ENCODE results near the gene DNAJC1. TPM values are rescaled to one million over a fixed set of nuclear protein-coding genes. Genes with fewer than 3 reads are reported as not detected.
A peak's percentile ranks its signal among the peaks of the same experiment; 100 is the strongest.

The DNAJC1 gene
- total RNA-seq, 1 experiment from 2014 or later: 19.1 TPM

- H3K27me3 ChIP-seq (ENCODE audit: insufficient read depth, low read depth): no peaks in the 10 kb centered on the region
- intact Hi-C loops (cut with micrococcal nuclease; ENCODE audit: unreplicated experiment): loop anchor here (1.0 to 10.0 kb wide), 6 partner anchors 429 to 1095 kb away; partner anchors contain the start of gene SKIDA1
- TF ChIP-seq EZH2 (IDR thresholded peaks at IDR 0.05; ENCODE audit: low read depth) (no peak), CTCF (conservative IDR thresholded peaks at IDR 0.05) (peak; percentile 62)
- H2AFZ ChIP-seq: no peak overlapping the region
- no peak overlapping the region for H3K4me3 ChIP-seq
- H3K79me2 ChIP-seq (ENCODE audit: low read depth): no peaks in the 10 kb centered on the region
- ChIA-PET POLR2A (ENCODE audit: unreplicated experiment) (interaction anchor here (0.7 kb wide), 1 partner anchor 388 kb away, joined by 38 read pairs; no protein-coding TSS in a partner anchor), CTCF (interaction anchor here (0.6 to 1.2 kb wide), 8 partner anchors 51 to 458 kb away, joined by 3 to 9 read pairs (median 4); no protein-coding TSS in a partner anchor)
- no peaks in the 10 kb centered on the region for H3K36me3 ChIP-seq (ENCODE audit: low read depth)
- no peaks in the 10 kb centered on the region for H3K9me2 ChIP-seq (ENCODE audit: insufficient read depth)
- no peak overlapping the region for H3K4me2 ChIP-seq
- H3F3A ChIP-seq (ENCODE audit: insufficient read depth, low read depth): no peaks in the 10 kb centered on the region
- peak in 1 of 2 experiments; percentile 79 for DNase-seq
- H3K27ac ChIP-seq: no peak overlapping the region
- no peaks in the 10 kb centered on the region for H3K9me3 ChIP-seq (ENCODE audit: insufficient read depth, low read depth)
- H3K4me1 ChIP-seq (replicated peaks; ENCODE audit: insufficient read depth): no peaks in the 10 kb centered on the region
- H4K20me1 ChIP-seq (ENCODE audit: insufficient read depth): no peaks in the 10 kb centered on the region
- BruUV-seq (replicated peaks): no TSS peak
Measured at GRCh38 chr10:21953585-21954057, 49.9 kb downstream of the DNAJC1 start.

- Histone ChIP-seq H3F3A (ENCODE audit: insufficient read depth, low read depth) (no peaks in the 10 kb centered on the region), H3K9me2 (ENCODE audit: insufficient read depth) (no peaks in the 10 kb centered on the region), H3K36me3 (ENCODE audit: low read depth) (no peaks in the 10 kb centered on the region), H3K4me2 (no peak overlapping the region), H4K20me1 (ENCODE audit: insufficient read depth) (no peaks in the 10 kb centered on the region), H3K27ac (no peak overlapping the region), H3K27me3 (ENCODE audit: insufficient read depth, low read depth) (no peaks in the 10 kb centered on the region), H2AFZ (no peak overlapping the region), H3K9me3 (ENCODE audit: insufficient read depth, low read depth) (no peaks in the 10 kb centered on the region), H3K4me3 (no peak overlapping the region), H3K79me2 (ENCODE audit: low read depth) (no peaks in the 10 kb centered on the region), H3K4me1 (replicated peaks; ENCODE audit: insufficient read depth) (no peaks in the 10 kb centered on the region)
- DNase-seq: no peak
- ChIA-PET CTCF (no interaction called here), POLR2A (ENCODE audit: unreplicated experiment) (no interaction called here)
- intact Hi-C loops (cut with micrococcal nuclease; ENCODE audit: unreplicated experiment): loop anchor here (10.0 kb wide), 1 partner anchor 426 kb away; the partner anchor contains the start of gene SKIDA1
- no peak for TF ChIP-seq CTCF (conservative IDR thresholded peaks at IDR 0.05)
- TF ChIP-seq EZH2 (IDR thresholded peaks at IDR 0.05; ENCODE audit: low read depth): no peak
- no TSS peak for BruUV-seq (replicated peaks)
Measured at GRCh38 chr10:21950566-21950965, 53.0 kb downstream of the DNAJC1 start.

GRCh38 chr10:21946946-21947345 lies 56.6 kb downstream of the DNAJC1 start:
- CTCF ChIA-PET: no interaction called here
- POLR2A ChIA-PET (ENCODE audit: unreplicated experiment): no interaction called here

More at GRCh38 chr10:21946946-21947345, 56.6 kb downstream of the DNAJC1 start:
- H3K4me3 ChIP-seq: no peak overlapping the region
- no peaks in the 10 kb centered on the region for H3K4me1 ChIP-seq (replicated peaks; ENCODE audit: insufficient read depth)
- no peaks in the 10 kb centered on the region for H3K27me3 ChIP-seq (ENCODE audit: insufficient read depth, low read depth)
- intact Hi-C loops (cut with micrococcal nuclease; ENCODE audit: unreplicated experiment): no loop called here
- DNase-seq: no peak
- H3K36me3 ChIP-seq (ENCODE audit: low read depth): no peaks in the 10 kb centered on the region
- H2AFZ ChIP-seq: no peak overlapping the region
- no peak overlapping the region for H3K27ac ChIP-seq
- BruUV-seq (replicated peaks): no TSS peak
- no peaks in the 10 kb centered on the region for H4K20me1 ChIP-seq (ENCODE audit: insufficient read depth)
- H3K9me2 ChIP-seq (ENCODE audit: insufficient read depth): no peaks in the 10 kb centered on the region
- H3K9me3 ChIP-seq (ENCODE audit: insufficient read depth, low read depth): no peaks in the 10 kb centered on the region
- no peak overlapping the region for H3K4me2 ChIP-seq
- H3F3A ChIP-seq (ENCODE audit: insufficient read depth, low read depth): no peaks in the 10 kb centered on the region
- H3K79me2 ChIP-seq (ENCODE audit: low read depth): no peaks in the 10 kb centered on the region
- TF ChIP-seq EZH2 (IDR thresholded peaks at IDR 0.05; ENCODE audit: low read depth): no peak
- no peak for TF ChIP-seq CTCF (conservative IDR thresholded peaks at IDR 0.05)
